Natural killer cell (primary cell): ENCODE data around the gene SPAG16. TPM values are rescaled to one million over a fixed set of nuclear protein-coding genes. Genes with fewer than 3 reads are reported as not detected.
"Not testable (repeated sequence)": the region's sequence is repeated elsewhere in the genome, so short reads cannot be mapped to it uniquely, and the experiment has no call there.

ENCODE experiments used
- ATAC-seq, 3 donors: fragments of 150-1000 bp in 2 of 3; fragments of 200-7000 bp in 1 of 3; cut with Tn5 transposase; 1 replicate in 1 of 3; 2 replicates in 2 of 3; pipeline ENCODE4 v1.10.0; 2021; ENCODE audit warnings: mild to moderate bottlenecking in 2 of 3, moderate library complexity in 2 of 3
- DNase-seq, 2 donors: peaks; one replicate each; pipeline versions ENCODE4 v3.0.0 to v3.0.0-alpha.2; 2013 to 2021; ENCODE audit warnings: mixed read lengths in 1 of 2
- H3K27ac ChIP-seq: one replicate; pipeline ENCODE4 v1.5.1; 2013; ENCODE audit warnings: mild to moderate bottlenecking, low read length
- H3K27me3 ChIP-seq: one replicate; pipeline ENCODE4 v1.6.1; 2013; ENCODE audit warnings: low read length; ENCODE audit not compliant: control insufficient read depth, insufficient read depth
- H3K36me3 ChIP-seq: one replicate; pipeline ENCODE4 v1.6.1; 2013; ENCODE audit warnings: low read length; ENCODE audit not compliant: control insufficient read depth, insufficient read depth
- H3K4me1 ChIP-seq: one replicate; pipeline ENCODE4 v1.6.1; 2013; ENCODE audit warnings: low read length; ENCODE audit not compliant: control insufficient read depth, insufficient read depth
- H3K4me3 ChIP-seq: one replicate; pipeline ENCODE4 v1.5.1; 2013; ENCODE audit warnings: low read length
- H3K9me3 ChIP-seq: one replicate; pipeline ENCODE4 v1.6.1; 2013; ENCODE audit warnings: low read length; ENCODE audit not compliant: control insufficient read depth, insufficient read depth
- H3K27ac Mint-ChIP-seq, 2 donors: one replicate each; pipeline ENCODE4 v1.8.0; 2022; ENCODE audit warnings: mild to moderate bottlenecking in 2 of 2, mixed read lengths in 2 of 2, moderate library complexity in 1 of 2
- H3K27me3 Mint-ChIP-seq, 2 donors: one replicate each; pipeline ENCODE4 v1.8.0; 2022; ENCODE audit warnings: low read depth in 2 of 2, mixed read lengths in 2 of 2
- H3K36me3 Mint-ChIP-seq: one replicate; pipeline ENCODE4 v1.8.0; 2022; ENCODE audit warnings: mixed read lengths
- H3K4me1 Mint-ChIP-seq, 2 donors: one replicate each; pipeline ENCODE4 v1.8.0; 2022; ENCODE audit warnings: mixed read lengths in 2 of 2
- H3K4me3 Mint-ChIP-seq: one replicate; pipeline ENCODE4 v1.8.0; 2022; ENCODE audit warnings: mild to moderate bottlenecking, moderate library complexity, mixed read lengths
- H3K9me3 Mint-ChIP-seq, 2 donors: one replicate each; pipeline ENCODE4 v1.8.0; 2022; ENCODE audit warnings: mixed read lengths in 2 of 2
- CTCF ChIP-seq: fragments of 200-600 bp; IDR thresholded peaks from one replicate; pipeline ENCODE4 v1.8.0; 2022; ENCODE audit warnings: antibody characterized with exemption
- WGBS: methylation state at CpG from one replicate; pipeline ENCODE4 v1.1.7; 2013; ENCODE audit warnings: missing lambda C conversion rate; ENCODE audit not compliant: insufficient coverage; 5-methylcytosine and 5-hydroxymethylcytosine counted together
- intact Hi-C: fragments of 100-400 bp; cut with micrococcal nuclease; formaldehyde crosslinking; loops from one replicate; pipeline ENCODE4 v1.14.2; 2022
- total RNA-seq, 4 donors: library from RNA; stranded (reverse); fragments of 120-200 nt in 1 of 4; gene quantifications; one replicate each; pipeline versions ENCODE4 v1.2.3 to v1.2.4, GENCODE V29; 2013 to 2022

The SPAG16 gene
- total RNA-seq, 3 donors from 2014 or later (not counting 1 experiment from before 2014, with no cell fraction given): 3.5 to 5.8 (median 4.0) TPM

GRCh38 chr2:213995400-213996105 is 711.3 kb downstream of the SPAG16 start:
- DNase-seq: no peak
- intact Hi-C loops: no loop called here
- H3K9me3 ChIP-seq: no peaks in the 10 kb centered on the region
- ATAC-seq: no peak
- no peaks in the 10 kb centered on the region for H3K4me1 ChIP-seq
- no peaks in the 10 kb centered on the region for H3K27me3 ChIP-seq
- H3K27ac ChIP-seq: no peak overlapping the region
- H3K4me3 Mint-ChIP-seq: no peak overlapping the region
- H3K9me3 Mint-ChIP-seq: peaks cover 5 to 8% of the 10 kb centered on the region in 2 donors
- H3K4me1 Mint-ChIP-seq: no peaks in the 10 kb centered on the region
- H3K27me3 Mint-ChIP-seq: no peaks in the 10 kb centered on the region
- H3K27ac Mint-ChIP-seq: no peak overlapping the region
- no CpG with 5 or more reads among the region's 1 CpG for WGBS
- no peaks in the 10 kb centered on the region for H3K36me3 ChIP-seq
- H3K4me3 ChIP-seq: no peak overlapping the region
- H3K36me3 Mint-ChIP-seq: no peaks in the 10 kb centered on the region
- no peak for TF ChIP-seq CTCF

DNA sequence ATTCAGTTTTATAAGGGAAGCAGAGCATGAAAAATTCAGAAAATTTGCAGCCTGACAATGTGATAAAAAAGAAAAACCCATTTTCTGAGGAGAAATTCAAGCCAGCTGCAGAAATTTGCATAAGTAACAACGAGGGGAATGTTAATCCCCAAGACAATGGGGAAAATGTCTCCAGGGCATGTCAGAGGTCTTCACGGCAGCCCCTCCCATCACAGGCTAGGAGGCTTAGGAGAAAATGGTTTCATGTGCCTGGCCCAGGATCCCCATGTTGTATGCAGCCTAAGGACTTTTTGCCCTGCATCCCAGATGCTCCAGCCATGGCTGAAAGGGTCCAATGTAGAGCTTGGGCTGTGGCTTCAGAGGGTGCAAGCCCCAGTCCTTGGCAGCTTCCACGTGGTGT is 714.7 kb downstream of the SPAG16 start:
- intact Hi-C loops, H3K9me3 Mint-ChIP-seq, H3K36me3 ChIP-seq, H3K27me3 ChIP-seq, H3K27ac Mint-ChIP-seq, H3K9me3 ChIP-seq, H3K27me3 Mint-ChIP-seq, DNase-seq, H3K4me3 Mint-ChIP-seq, H3K4me1 ChIP-seq, ATAC-seq, H3K4me1 Mint-ChIP-seq, H3K36me3 Mint-ChIP-seq, H3K27ac ChIP-seq, H3K4me3 ChIP-seq: not testable (repeated sequence)
- 63% methylated on average over 3 of the region's 3 CpGs for WGBS

- peaks cover 4 to 15% of the 10 kb centered on the region in 2 donors for H3K9me3 Mint-ChIP-seq
- no peak for ATAC-seq
- DNase-seq: no peak
- H3K27me3 Mint-ChIP-seq: no peaks in the 10 kb centered on the region
- Histone ChIP-seq H3K9me3 (no peaks in the 10 kb centered on the region), H3K27me3 (no peaks in the 10 kb centered on the region), H3K36me3 (no peaks in the 10 kb centered on the region), H3K4me3 (no peak overlapping the region), H3K4me1 (no peaks in the 10 kb centered on the region), H3K27ac (no peak overlapping the region)
- H3K36me3 Mint-ChIP-seq: no peaks in the 10 kb centered on the region
- H3K4me3 Mint-ChIP-seq: no peak overlapping the region
- intact Hi-C loops: no loop called here
- no peak overlapping the region for H3K27ac Mint-ChIP-seq
- no peak for TF ChIP-seq CTCF
- H3K4me1 Mint-ChIP-seq: no peaks in the 10 kb centered on the region
- 94% methylated on average over 5 of the region's 6 CpGs for WGBS
Observed at GRCh38 chr2:214004463-214004862, 720.2 kb downstream of the SPAG16 start.

GRCh38 chr2:214005337-214005736 is 721.1 kb downstream of the SPAG16 start:
- Mint-ChIP-seq H3K36me3 (no peaks in the 10 kb centered on the region), H3K27ac (no peak overlapping the region), H3K9me3 (peaks cover 5 to 18% of the 10 kb centered on the region in 2 donors), H3K27me3 (no peaks in the 10 kb centered on the region), H3K4me3 (no peak overlapping the region), H3K4me1 (no peaks in the 10 kb centered on the region)
- DNase-seq (no peak), ATAC-seq (no peak)
- 69% methylated on average over 3 of the region's 5 CpGs for WGBS
- H3K4me1 ChIP-seq: no peaks in the 10 kb centered on the region
- H3K27ac ChIP-seq: no peak overlapping the region
- no peaks in the 10 kb centered on the region for H3K27me3 ChIP-seq
- H3K36me3 ChIP-seq: no peaks in the 10 kb centered on the region
- TF ChIP-seq CTCF: no peak
- no peaks in the 10 kb centered on the region for H3K9me3 ChIP-seq
- H3K4me3 ChIP-seq: no peak overlapping the region
- intact Hi-C loops: no loop called here
